ENCODE measurements around the gene TENM4.
A peak's percentile ranks its signal among the peaks of the same experiment; 100 is the strongest.

The TENM4 gene

DNA sequence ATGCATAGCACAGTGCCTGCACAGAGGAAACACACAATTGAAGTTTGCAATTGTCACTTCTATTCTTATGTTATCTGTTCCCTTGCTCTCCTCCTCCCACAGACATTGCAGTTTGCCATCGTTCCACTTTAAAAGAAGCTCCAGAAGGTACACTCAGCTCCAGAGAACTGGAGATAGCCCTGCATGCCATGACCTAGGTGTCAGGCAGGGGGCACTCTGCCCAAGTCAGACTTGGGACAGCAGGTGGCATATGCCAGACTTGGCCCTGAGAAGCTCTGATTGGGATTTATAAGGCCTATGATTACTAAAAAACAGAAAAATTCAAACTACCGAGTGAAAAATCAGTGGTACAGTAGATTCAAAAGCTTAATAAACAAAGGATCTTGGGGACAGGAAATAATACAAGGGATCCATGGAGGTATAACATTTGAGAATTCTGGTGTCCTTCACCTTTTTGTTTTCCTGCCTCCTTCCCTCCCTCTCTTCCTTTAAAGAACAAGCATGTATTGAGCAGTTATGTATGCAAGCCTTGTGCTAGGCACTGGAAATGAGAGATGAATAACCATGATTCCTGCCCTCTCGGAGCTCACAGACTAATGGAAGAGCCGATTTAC lies 40.0 kb downstream of the TENM4 start:
- no peak for DNase-seq (ENCODE audit: low read depth)
- no peak overlapping the region for H3K4me3 ChIP-seq (ENCODE audit: control insufficient read depth, low read depth, low read length)
- TF ChIP-seq CTCF (IDR thresholded peaks at IDR 0.05; ENCODE audit: control insufficient read depth, insufficient read depth, low read depth, low read length, missing control alignments) = peak; percentile 78

GRCh38 chr11:79400206-79400605 lies 40.6 kb downstream of the TENM4 start:
- H3K4me3 ChIP-seq (ENCODE audit: control insufficient read depth, low read depth, low read length) = no peak overlapping the region
- DNase-seq (ENCODE audit: low read depth) = no peak
- TF ChIP-seq CTCF (IDR thresholded peaks at IDR 0.05; ENCODE audit: control insufficient read depth, insufficient read depth, low read depth, low read length, missing control alignments) = no peak

DNA sequence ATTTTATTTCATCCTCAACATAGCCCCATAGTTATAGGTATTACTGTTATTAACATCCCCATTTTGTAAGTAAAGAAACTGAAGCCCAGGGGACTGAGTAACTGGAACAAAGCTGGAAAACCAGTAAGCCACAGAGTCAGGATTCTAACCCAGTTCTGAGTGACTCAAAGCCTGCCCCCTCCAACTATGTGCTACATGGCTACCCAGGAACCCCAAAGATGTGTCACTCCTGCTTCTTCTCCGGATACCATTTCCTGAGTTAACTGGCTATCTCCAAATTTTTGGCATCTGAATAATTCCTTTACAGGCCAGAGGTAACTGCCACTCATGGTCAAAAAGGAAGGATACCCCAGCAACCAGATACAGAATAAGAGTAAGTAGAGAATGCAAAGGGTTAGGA lies 43.6 kb downstream of the TENM4 start:
- no peak for TF ChIP-seq CTCF (IDR thresholded peaks at IDR 0.05; ENCODE audit: control insufficient read depth, insufficient read depth, low read depth, low read length, missing control alignments)
- no peak overlapping the region for H3K4me3 ChIP-seq (ENCODE audit: control insufficient read depth, low read depth, low read length)
- no peak for DNase-seq (ENCODE audit: low read depth)

- DNase-seq (ENCODE audit: low read depth) = no peak
- TF ChIP-seq CTCF (IDR thresholded peaks at IDR 0.05; ENCODE audit: control insufficient read depth, insufficient read depth, low read depth, low read length, missing control alignments) = no peak
- H3K4me3 ChIP-seq (ENCODE audit: control insufficient read depth, low read depth, low read length) = no peak overlapping the region
Observed at GRCh38 chr11:79396674-79397073, 44.2 kb downstream of the TENM4 start.

GRCh38 chr11:79396001-79396400 lies 44.8 kb downstream of the TENM4 start:
- H3K4me3 ChIP-seq (ENCODE audit: control insufficient read depth, low read depth, low read length) = no peak overlapping the region
- DNase-seq (ENCODE audit: low read depth) = no peak
- TF ChIP-seq CTCF (IDR thresholded peaks at IDR 0.05; ENCODE audit: control insufficient read depth, insufficient read depth, low read depth, low read length, missing control alignments) = no peak

GRCh38 chr11:79393362-79394043 lies 47.3 kb downstream of the TENM4 start:
- DNase-seq (ENCODE audit: low read depth) = no peak
- no peak overlapping the region for H3K4me3 ChIP-seq (ENCODE audit: control insufficient read depth, low read depth, low read length)
- TF ChIP-seq CTCF (IDR thresholded peaks at IDR 0.05; ENCODE audit: control insufficient read depth, insufficient read depth, low read depth, low read length, missing control alignments) = no peak
